ENCODE data around the gene CREBRF. TPM values are rescaled to one million over a fixed set of nuclear protein-coding genes. Genes with fewer than 3 reads are reported as not detected.

CREBRF gene
- total and polyA plus RNA-seq, 4 donors: 2.0 to 12.0 (median 7.7) TPM

GRCh38 chr5:173103411-173103810 lies 47.3 kb downstream of the CREBRF start:
- no peak for DNase-seq (ENCODE audit: low spot score)
- TF ChIP-seq MAX (IDR thresholded peaks at IDR 0.05) (no peak), GABPA (IDR thresholded peaks at IDR 0.05 in 1 of 2, conservative IDR thresholded peaks at IDR 0.05 in 1 of 2) (no peak), ATF3 (IDR thresholded peaks at IDR 0.05) (no peak), ZBTB33 (IDR thresholded peaks at IDR 0.05) (no peak)
- no peak overlapping the region for H3K4me3 ChIP-seq (ENCODE audit: low read depth in 1 of 3, low read length in 3 of 3)
- WGBS: 79% methylated on average over 1 of the region's 1 CpG
- H3K27me3 ChIP-seq (ENCODE audit: control insufficient read depth in 4 of 4, insufficient read depth in 4 of 4, low read length in 3 of 4): no peaks in the 10 kb centered on the region
- no peak overlapping the region for H3K27ac ChIP-seq (ENCODE audit: low read depth in 1 of 2, low read length in 2 of 2)
- H3K9me3 ChIP-seq (ENCODE audit: control insufficient read depth in 4 of 4, low read length in 3 of 4): no peaks in the 10 kb centered on the region
- H3K4me1 ChIP-seq (ENCODE audit: control insufficient read depth in 4 of 4, insufficient read depth in 4 of 4, low read length in 3 of 4): no peaks in the 10 kb centered on the region
- H3K36me3 ChIP-seq (ENCODE audit: control insufficient read depth in 4 of 4, insufficient read depth in 3 of 4, low read depth in 1 of 4, low read length in 3 of 4): peaks cover 1 to 7% (median 3%) of the 10 kb centered on the region in 4 donors
- H3K9ac ChIP-seq (ENCODE audit: low read depth in 1 of 2, low read length in 2 of 2): no peak overlapping the region

GRCh38 chr5:173108914-173109313 lies 52.8 kb downstream of the CREBRF start:
- H3K27me3 ChIP-seq (ENCODE audit: control insufficient read depth in 4 of 4, insufficient read depth in 4 of 4, low read length in 3 of 4): no peaks in the 10 kb centered on the region
- H3K36me3 ChIP-seq (ENCODE audit: control insufficient read depth in 4 of 4, insufficient read depth in 3 of 4, low read depth in 1 of 4, low read length in 3 of 4): peaks cover 0 to 45% (median 28%) of the 10 kb centered on the region in 4 donors
- 77% methylated on average over 3 of the region's 3 CpGs for WGBS
- TF ChIP-seq CTCF (IDR thresholded peaks at IDR 0.05; ENCODE audit: low read depth, low read length, missing input control) (no peak), FOXA2 (IDR thresholded peaks at IDR 0.05) (no peak), RXRA (IDR thresholded peaks at IDR 0.05) (no peak), TAF1 (conservative IDR thresholded peaks at IDR 0.05) (no peak)
- H3K4me1 ChIP-seq (ENCODE audit: control insufficient read depth in 4 of 4, insufficient read depth in 4 of 4, low read length in 3 of 4): no peaks in the 10 kb centered on the region
- H3K9me3 ChIP-seq (ENCODE audit: control insufficient read depth in 4 of 4, low read length in 3 of 4): no peaks in the 10 kb centered on the region
- no peak overlapping the region for H3K27ac ChIP-seq (ENCODE audit: low read depth in 1 of 2, low read length in 2 of 2)
- DNase-seq (ENCODE audit: low spot score): no peak
- H3K4me3 ChIP-seq (ENCODE audit: low read depth in 1 of 3, low read length in 3 of 3): no peak overlapping the region
- H3K9ac ChIP-seq (ENCODE audit: low read depth in 1 of 2, low read length in 2 of 2): no peak overlapping the region

GRCh38 chr5:173114536-173114935 lies 58.4 kb downstream of the CREBRF start:
- Histone ChIP-seq H3K27me3 (ENCODE audit: control insufficient read depth in 4 of 4, insufficient read depth in 4 of 4, low read length in 3 of 4) (no peaks in the 10 kb centered on the region), H3K36me3 (ENCODE audit: control insufficient read depth in 4 of 4, insufficient read depth in 3 of 4, low read depth in 1 of 4, low read length in 3 of 4) (peaks cover 0 to 51% (median 35%) of the 10 kb centered on the region in 4 donors), H3K27ac (ENCODE audit: low read depth in 1 of 2, low read length in 2 of 2) (no peak overlapping the region), H3K9me3 (ENCODE audit: control insufficient read depth in 4 of 4, low read length in 3 of 4) (no peaks in the 10 kb centered on the region), H3K9ac (ENCODE audit: low read depth in 1 of 2, low read length in 2 of 2) (no peak overlapping the region), H3K4me3 (ENCODE audit: low read depth in 1 of 3, low read length in 3 of 3) (no peak overlapping the region), H3K4me1 (ENCODE audit: control insufficient read depth in 4 of 4, insufficient read depth in 4 of 4, low read length in 3 of 4) (no peaks in the 10 kb centered on the region)
- 93% methylated on average over 1 of the region's 1 CpG for WGBS
- no peak for DNase-seq (ENCODE audit: low spot score)
- TF ChIP-seq TAF1 (conservative IDR thresholded peaks at IDR 0.05) (no peak), MAX (IDR thresholded peaks at IDR 0.05) (no peak), YY1 (IDR thresholded peaks at IDR 0.05) (no peak), GABPA (IDR thresholded peaks at IDR 0.05 in 1 of 2, conservative IDR thresholded peaks at IDR 0.05 in 1 of 2) (no peak), FOXA1 (IDR thresholded peaks at IDR 0.05) (no peak), RAD21 (IDR thresholded peaks at IDR 0.05) (no peak), RXRA (IDR thresholded peaks at IDR 0.05) (no peak), ZBTB33 (IDR thresholded peaks at IDR 0.05) (no peak), EGR1 (IDR thresholded peaks at IDR 0.05; ENCODE audit: low read depth in 2 of 2) (no peak), NR2F2 (IDR thresholded peaks at IDR 0.05) (no peak), ATF3 (IDR thresholded peaks at IDR 0.05) (no peak), REST (IDR thresholded peaks at IDR 0.05) (no peak), HNF4A (conservative IDR thresholded peaks at IDR 0.05) (no peak), HNF4G (IDR thresholded peaks at IDR 0.05) (no peak)
